H9 (cell line): ENCODE results near the gene B3GNT9. TPM values are rescaled to one million over a fixed set of nuclear protein-coding genes. Genes with fewer than 3 reads are reported as not detected.

Experiments
- DNase-seq: peaks from one replicate; pipeline ENCODE4 v3.0.0-alpha.2; 2017
- H2AFZ ChIP-seq: one replicate; pipeline ENCODE4 v1.6.1; 2013; ENCODE audit warnings: mild to moderate bottlenecking, low read length, control low read depth, moderate library complexity
- H2AK5ac ChIP-seq: 2 replicates; pipeline ENCODE4 v1.6.1; 2013; ENCODE audit warnings: low read length, control low read depth, mixed read lengths; ENCODE audit not compliant: insufficient read length
- H2BK120ac ChIP-seq: one replicate; pipeline ENCODE4 v1.6.1; 2013; ENCODE audit warnings: low read depth, mild to moderate bottlenecking, low read length, control low read depth, inconsistent platforms; ENCODE audit not compliant: poor library complexity, severe bottlenecking
- H2BK12ac ChIP-seq: 2 replicates; pipeline ENCODE4 v1.6.1; 2013; ENCODE audit warnings: low read length, control low read depth, mixed read lengths, low read depth; ENCODE audit not compliant: insufficient read length
- H2BK15ac ChIP-seq: 2 replicates; pipeline ENCODE4 v1.6.1; 2013; ENCODE audit warnings: low read depth, low read length, control low read depth
- H2BK20ac ChIP-seq: one replicate; pipeline ENCODE4 v1.6.1; 2013; ENCODE audit warnings: low read depth, mild to moderate bottlenecking, low read length, control low read depth, inconsistent platforms; ENCODE audit not compliant: poor library complexity, severe bottlenecking
- H2BK5ac ChIP-seq: 2 replicates; pipeline ENCODE4 v1.6.1; 2013; ENCODE audit warnings: low read length, control low read depth, mixed read lengths; ENCODE audit not compliant: insufficient read length
- H3K14ac ChIP-seq: 2 replicates; pipeline ENCODE4 v1.6.1; 2013; ENCODE audit warnings: low read length, control low read depth; ENCODE audit not compliant: insufficient read depth
- H3K18ac ChIP-seq: 2 replicates; pipeline ENCODE4 v1.6.1; 2013; ENCODE audit warnings: low read depth, mild to moderate bottlenecking, mixed read lengths, low read length, control low read depth; ENCODE audit not compliant: insufficient read length
- H3K23ac ChIP-seq: 2 replicates; pipeline ENCODE4 v1.6.1; 2013; ENCODE audit warnings: low read length, control low read depth, mixed read lengths, low read depth; ENCODE audit not compliant: insufficient read length
- H3K23me2 ChIP-seq: 2 replicates; pipeline ENCODE4 v1.6.1; 2013; ENCODE audit warnings: low read depth, mild to moderate bottlenecking, mixed read lengths, low read length, control low read depth; ENCODE audit not compliant: insufficient read length, poor library complexity, severe bottlenecking
- H3K27ac ChIP-seq: 2 replicates; pipeline ENCODE4 v1.5.1; 2013; ENCODE audit warnings: low read length, control low read depth, mixed read lengths, low read depth; ENCODE audit not compliant: insufficient read length
- H3K27me3 ChIP-seq: 2 replicates; pipeline ENCODE4 v1.6.1; 2013; ENCODE audit warnings: low read length, control low read depth, inconsistent platforms; ENCODE audit not compliant: insufficient read depth
- H3K4ac ChIP-seq: 2 replicates; pipeline ENCODE4 v1.6.1; 2013; ENCODE audit warnings: low read depth, mild to moderate bottlenecking, control low read depth, inconsistent platforms, low read length, moderate library complexity
- H3K4me1 ChIP-seq: 2 replicates; pipeline ENCODE4 v1.6.1; 2013; ENCODE audit warnings: low read length, control low read depth, inconsistent platforms; ENCODE audit not compliant: insufficient read depth
- H3K4me2 ChIP-seq: 2 replicates; pipeline ENCODE4 v1.6.1; 2013; ENCODE audit warnings: low read length, control low read depth, mixed read lengths; ENCODE audit not compliant: insufficient read length, insufficient read depth
- H3K56ac ChIP-seq: 2 replicates; pipeline ENCODE4 v1.6.1; 2013; ENCODE audit warnings: low read depth, mild to moderate bottlenecking, mixed read lengths, low read length, control low read depth; ENCODE audit not compliant: insufficient read length
- H3K79me1 ChIP-seq: 2 replicates; pipeline ENCODE4 v1.6.1; 2013; ENCODE audit warnings: low read depth, mild to moderate bottlenecking, moderate library complexity, low read length, control low read depth, inconsistent platforms; ENCODE audit not compliant: insufficient read depth, poor library complexity, severe bottlenecking
- H3K79me2 ChIP-seq: 2 replicates; pipeline ENCODE4 v1.6.1; 2013; ENCODE audit warnings: low read length, control low read depth, inconsistent platforms; ENCODE audit not compliant: insufficient read depth
- H3K9ac ChIP-seq: 2 replicates; pipeline ENCODE4 v1.6.1; 2013; ENCODE audit warnings: low read length, control low read depth, mixed read lengths; ENCODE audit not compliant: insufficient read length; ENCODE audit errors: extremely low read depth
- H3K9me3 ChIP-seq: one replicate; pipeline ENCODE4 v1.6.1; 2013; ENCODE audit warnings: low read depth, low read length, inconsistent platforms; ENCODE audit not compliant: control insufficient read depth
- H3T11ph ChIP-seq: one replicate; pipeline ENCODE4 v1.6.1; 2013; ENCODE audit warnings: mild to moderate bottlenecking, low read length, control low read depth, inconsistent platforms
- H4K20me1 ChIP-seq: one replicate; pipeline ENCODE4 v1.6.1; 2013; ENCODE audit not compliant: control insufficient read depth, insufficient read length, insufficient read depth
- H4K5ac ChIP-seq: 2 replicates; pipeline ENCODE4 v1.6.1; 2013; ENCODE audit warnings: low read depth, mild to moderate bottlenecking, mixed read lengths, low read length, control low read depth; ENCODE audit not compliant: insufficient read length
- H4K8ac ChIP-seq: replicated peaks from 2 replicates; pipeline ENCODE4 v1.6.1; 2013; ENCODE audit warnings: low read length, control low read depth, mixed read lengths, low read depth; ENCODE audit not compliant: insufficient read length
- H4K91ac ChIP-seq: 2 replicates; pipeline ENCODE4 v1.6.1; 2013; ENCODE audit warnings: low read depth, mild to moderate bottlenecking, moderate library complexity, mixed read lengths, low read length, control low read depth; ENCODE audit not compliant: insufficient read length
- H3K27ac Mint-ChIP-seq, 3 experiments: 2 replicates in 2 of 3; 3 replicates in 1 of 3; pipeline ENCODE4 v1.8.0; 2020 to 2021; ENCODE audit warnings: mixed read lengths in 3 of 3, mild to moderate bottlenecking in 1 of 3, moderate library complexity in 1 of 3
- H3K27me3 Mint-ChIP-seq: 2 replicates; pipeline ENCODE4 v1.8.0; 2021; ENCODE audit warnings: low read depth, mild to moderate bottlenecking, moderate library complexity, mixed read lengths
- H3K36me3 Mint-ChIP-seq, 3 experiments: 2 replicates in 2 of 3; 3 replicates in 1 of 3; pipeline ENCODE4 v1.8.0; 2020 to 2021; ENCODE audit warnings: low read depth in 3 of 3, mixed read lengths in 3 of 3; ENCODE audit not compliant: insufficient read depth in 1 of 3
- H3K4me1 Mint-ChIP-seq, 2 experiments: 2 replicates each; pipeline ENCODE4 v1.8.0; 2020; ENCODE audit warnings: mixed read lengths in 2 of 2
- H3K4me3 Mint-ChIP-seq, 2 experiments: 2 replicates in 1 of 2; 3 replicates in 1 of 2; pipeline ENCODE4 v1.8.0; 2020 to 2021; ENCODE audit warnings: mild to moderate bottlenecking in 2 of 2, mixed read lengths in 2 of 2, moderate library complexity in 1 of 2
- H3K9me3 Mint-ChIP-seq, 2 experiments: 2 replicates in 1 of 2; 3 replicates in 1 of 2; pipeline ENCODE4 v1.8.0; 2020; ENCODE audit warnings: mild to moderate bottlenecking in 2 of 2, mixed read lengths in 2 of 2, moderate library complexity in 1 of 2
- WGBS: extraction: QIAGEN DNeasy Blood & Tissue Kit; methylation state at CpG from one replicate; pipeline ENCODE4 v1.1.7; 2013; ENCODE audit warnings: missing lambda C conversion rate, low lambda C conversion rate, mixed read lengths; ENCODE audit not compliant: insufficient read length; ENCODE audit errors: extremely low coverage; 5-methylcytosine and 5-hydroxymethylcytosine counted together
- total RNA-seq: library from RNA; stranded (reverse); gene quantifications from 2 replicates; pipeline ENCODE4 v1.2.1, GENCODE V29; 2021
- TF ChIP-seq, protein P1 (sequence below): fragments of 200-600 bp; sonication (generic); conservative IDR thresholded peaks from 3 replicates; pipeline ENCODE4 v1.8.0; 2021; ENCODE audit warnings: antibody characterized with exemption, mild to moderate bottlenecking

The B3GNT9 gene
- total RNA-seq, 1 experiment from 2014 or later, result 11.2 TPM

DNA sequence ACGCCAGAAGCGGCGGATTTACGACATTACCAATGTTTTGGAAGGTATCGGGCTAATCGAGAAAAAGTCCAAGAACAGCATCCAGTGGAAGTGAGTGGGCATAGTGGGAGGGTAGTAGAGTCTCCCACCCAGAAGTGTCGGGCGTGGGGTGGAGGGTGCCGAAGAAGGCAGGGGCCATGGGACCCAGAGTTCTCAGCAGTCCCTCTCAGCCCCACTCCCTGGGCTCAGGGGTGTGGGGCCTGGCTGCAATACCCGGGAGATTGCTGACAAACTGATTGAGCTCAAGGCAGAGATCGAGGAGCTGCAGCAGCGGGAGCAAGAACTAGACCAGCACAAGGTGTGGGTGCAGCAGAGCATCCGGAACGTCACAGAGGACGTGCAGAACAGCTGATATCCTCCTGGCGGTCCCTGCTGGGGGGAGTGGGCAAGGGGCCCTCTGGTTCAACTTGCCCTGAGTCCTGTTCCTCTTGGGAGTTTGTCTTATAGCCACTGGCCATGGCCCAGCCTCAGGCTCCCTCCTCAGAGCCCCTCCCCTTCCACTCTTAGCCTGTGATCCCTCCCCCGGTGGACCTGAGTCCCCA, 42.1 kb upstream of the B3GNT9 start:
- H2AK5ac ChIP-seq, result no peak overlapping the region
- no peaks in the 10 kb centered on the region for H3K4me1 ChIP-seq
- Mint-ChIP-seq H3K9me3 (no peaks in the 10 kb centered on the region; a peak in 1 of 5 replicates), H3K27me3 (0 out of 2 replicates have a peak, but pooled peaks cover 3% of the 10 kb centered on the region), H3K4me3 (peak overlapping the region; percentile 86 to 93), H3K27ac (no peak overlapping the region; a peak in 3 of 7 replicates), H3K4me1 (peaks cover 18 to 29% of the 10 kb centered on the region in 2 experiments), H3K36me3 (peaks cover 36 to 52% (median 50%) of the 10 kb centered on the region in 3 experiments)
- no peak overlapping the region for H3T11ph ChIP-seq
- H3K27me3 ChIP-seq, result no peaks in the 10 kb centered on the region; the same call in 1 of the 2 replicates
- no peak overlapping the region for H3K27ac ChIP-seq
- TF ChIP-seq, protein P1, sequence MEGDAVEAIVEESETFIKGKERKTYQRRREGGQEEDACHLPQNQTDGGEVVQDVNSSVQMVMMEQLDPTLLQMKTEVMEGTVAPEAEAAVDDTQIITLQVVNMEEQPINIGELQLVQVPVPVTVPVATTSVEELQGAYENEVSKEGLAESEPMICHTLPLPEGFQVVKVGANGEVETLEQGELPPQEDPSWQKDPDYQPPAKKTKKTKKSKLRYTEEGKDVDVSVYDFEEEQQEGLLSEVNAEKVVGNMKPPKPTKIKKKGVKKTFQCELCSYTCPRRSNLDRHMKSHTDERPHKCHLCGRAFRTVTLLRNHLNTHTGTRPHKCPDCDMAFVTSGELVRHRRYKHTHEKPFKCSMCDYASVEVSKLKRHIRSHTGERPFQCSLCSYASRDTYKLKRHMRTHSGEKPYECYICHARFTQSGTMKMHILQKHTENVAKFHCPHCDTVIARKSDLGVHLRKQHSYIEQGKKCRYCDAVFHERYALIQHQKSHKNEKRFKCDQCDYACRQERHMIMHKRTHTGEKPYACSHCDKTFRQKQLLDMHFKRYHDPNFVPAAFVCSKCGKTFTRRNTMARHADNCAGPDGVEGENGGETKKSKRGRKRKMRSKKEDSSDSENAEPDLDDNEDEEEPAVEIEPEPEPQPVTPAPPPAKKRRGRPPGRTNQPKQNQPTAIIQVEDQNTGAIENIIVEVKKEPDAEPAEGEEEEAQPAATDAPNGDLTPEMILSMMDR, result no peak
- no CpG with 5 or more reads among the region's 17 CpGs for WGBS
- no peak overlapping the region for H2BK20ac ChIP-seq
- H3K18ac ChIP-seq, result no peak overlapping the region
- H2BK12ac ChIP-seq, result no peak overlapping the region
- DNase-seq, result no peak
- H3K79me2 ChIP-seq, result peaks cover 13% of the 10 kb centered on the region; the same call in 1 of the 2 replicates
- H4K91ac ChIP-seq, result no peak overlapping the region
- H4K8ac ChIP-seq, result no peak overlapping the region
- no peak overlapping the region for H3K23ac ChIP-seq
- no peak overlapping the region for H2BK5ac ChIP-seq
- peaks cover 13% of the 10 kb centered on the region for H3K79me1 ChIP-seq
- H3K9me3 ChIP-seq, result no peaks in the 10 kb centered on the region
- no peak overlapping the region for H3K56ac ChIP-seq
- no peak overlapping the region for H3K4ac ChIP-seq
- H4K5ac ChIP-seq, result no peak overlapping the region
- no peak overlapping the region; the same call in 1 of the 2 replicates for H3K14ac ChIP-seq
- H3K4me2 ChIP-seq, result peak overlapping the region; percentile 89
- H3K23me2 ChIP-seq, result peaks cover 8% of the 10 kb centered on the region
- peak overlapping the region; percentile 87 for H3K9ac ChIP-seq
- H2BK120ac ChIP-seq, result no peak overlapping the region
- no peak overlapping the region for H2AFZ ChIP-seq
- no peaks in the 10 kb centered on the region for H4K20me1 ChIP-seq
- no peak overlapping the region for H2BK15ac ChIP-seq
